NCI-H2107 treated with DMSO at 0.1 percent for 48 hours (cell line): ENCODE results near the gene FGA.
"Not testable (repeated sequence)": the region's sequence is repeated elsewhere in the genome, so short reads cannot be mapped to it uniquely, and the experiment has no call there.

ENCODE experiments used
- DNase-seq: peaks from one replicate; lab custom pipeline; 2025; ENCODE audit not compliant: unreplicated experiment; lab: John Stamatoyannopoulos, UW

Gene FGA

GRCh38 chr4:154608361-154609252, 18.1 kb upstream of the FGA start:
- DNase-seq: no peak

DNA sequence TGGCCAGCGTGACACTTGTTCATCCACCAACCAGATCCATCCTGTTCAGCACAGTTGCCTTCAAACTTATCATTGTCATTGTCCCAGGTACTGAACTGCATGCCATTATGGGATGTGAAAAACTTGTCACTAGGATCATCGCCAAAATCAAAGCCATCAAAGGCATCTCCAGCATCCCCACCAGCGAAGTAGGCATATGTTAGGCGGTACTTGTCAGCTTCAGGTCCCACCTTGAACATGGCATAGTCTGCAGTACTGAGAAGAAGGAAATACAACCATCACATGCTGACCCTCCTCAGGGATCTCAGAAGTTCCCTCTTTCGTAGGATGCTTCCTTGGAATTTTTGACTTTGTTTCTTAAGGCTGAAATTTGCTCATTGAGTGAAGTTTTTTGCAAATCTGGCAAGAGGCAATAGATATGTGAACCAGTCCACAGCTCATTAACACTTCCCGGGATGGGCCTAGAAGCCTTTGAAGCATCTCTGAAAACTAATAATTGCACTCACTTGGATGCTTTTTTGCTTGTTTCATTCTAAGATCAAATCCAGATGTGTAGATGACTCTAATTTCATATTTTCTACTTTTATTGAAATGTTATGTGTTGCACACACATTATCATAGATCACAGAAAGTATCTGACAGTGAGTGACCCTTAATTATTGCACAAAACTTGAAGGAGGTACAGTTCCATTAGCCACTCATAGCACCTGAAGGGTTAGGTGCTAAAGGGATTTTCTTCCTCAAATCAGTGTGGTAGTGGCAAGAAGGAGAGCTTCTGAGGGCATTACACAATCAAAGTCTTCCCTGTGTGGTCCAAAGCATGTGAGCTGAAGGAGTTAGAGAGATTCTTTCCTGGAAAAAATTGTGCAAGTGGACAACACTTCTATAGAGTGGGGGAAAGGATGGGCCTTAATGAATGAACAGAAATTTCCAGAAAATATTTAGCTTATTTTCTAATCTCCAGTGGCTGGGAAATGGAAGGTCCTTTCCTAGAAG, 16.5 kb upstream of the FGA start:
- no peak for DNase-seq

- no peak for DNase-seq
Measured at GRCh38 chr4:154604696-154605200, 14.2 kb upstream of the FGA start.

DNA sequence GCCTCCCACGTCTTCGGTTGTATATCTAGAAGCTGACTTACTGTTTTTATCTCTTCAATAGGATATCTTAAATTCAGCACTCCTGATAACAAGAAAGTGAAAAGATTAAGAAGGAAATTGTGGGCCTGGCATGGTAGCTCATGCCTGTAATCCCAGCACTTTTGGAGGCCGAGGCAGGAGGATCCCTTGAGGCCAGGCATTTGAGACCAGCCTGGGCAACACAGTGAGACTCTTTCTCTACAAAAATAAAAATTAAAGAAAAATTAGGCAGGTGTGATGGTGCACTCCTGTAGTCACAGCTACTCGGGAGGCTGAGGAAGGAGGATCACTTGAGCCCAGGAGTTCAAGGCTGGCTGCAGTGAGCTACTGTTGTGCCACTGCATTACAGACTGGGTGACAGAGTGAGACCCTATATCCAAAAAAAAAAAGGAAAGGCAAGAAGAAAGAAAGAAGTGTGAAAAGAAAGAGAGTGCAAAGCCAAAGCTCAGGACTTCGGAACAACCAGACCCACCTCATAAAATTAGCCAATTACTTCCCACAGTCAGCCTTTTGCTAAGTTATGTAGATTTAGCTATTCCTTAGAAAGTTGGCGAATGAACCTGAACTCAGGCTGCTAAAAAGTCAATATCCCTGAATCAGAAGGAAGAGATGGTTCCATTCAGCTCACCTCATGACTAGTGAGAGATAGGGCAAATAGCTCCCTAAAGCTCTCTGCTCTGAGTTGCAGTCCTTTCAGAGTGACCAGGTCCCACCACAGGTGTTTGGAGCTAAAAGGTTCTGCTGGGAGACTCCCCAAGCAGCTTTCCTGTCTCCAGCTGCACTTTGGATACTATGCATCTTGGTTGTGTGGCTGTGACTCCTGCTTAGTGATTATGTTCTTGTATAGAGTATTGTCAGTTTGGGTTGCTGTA, 12.7 kb upstream of the FGA start:
- DNase-seq: no peak

- no peak for DNase-seq
Measured at GRCh38 chr4:154602404-154603020, 12.0 kb upstream of the FGA start.

DNA sequence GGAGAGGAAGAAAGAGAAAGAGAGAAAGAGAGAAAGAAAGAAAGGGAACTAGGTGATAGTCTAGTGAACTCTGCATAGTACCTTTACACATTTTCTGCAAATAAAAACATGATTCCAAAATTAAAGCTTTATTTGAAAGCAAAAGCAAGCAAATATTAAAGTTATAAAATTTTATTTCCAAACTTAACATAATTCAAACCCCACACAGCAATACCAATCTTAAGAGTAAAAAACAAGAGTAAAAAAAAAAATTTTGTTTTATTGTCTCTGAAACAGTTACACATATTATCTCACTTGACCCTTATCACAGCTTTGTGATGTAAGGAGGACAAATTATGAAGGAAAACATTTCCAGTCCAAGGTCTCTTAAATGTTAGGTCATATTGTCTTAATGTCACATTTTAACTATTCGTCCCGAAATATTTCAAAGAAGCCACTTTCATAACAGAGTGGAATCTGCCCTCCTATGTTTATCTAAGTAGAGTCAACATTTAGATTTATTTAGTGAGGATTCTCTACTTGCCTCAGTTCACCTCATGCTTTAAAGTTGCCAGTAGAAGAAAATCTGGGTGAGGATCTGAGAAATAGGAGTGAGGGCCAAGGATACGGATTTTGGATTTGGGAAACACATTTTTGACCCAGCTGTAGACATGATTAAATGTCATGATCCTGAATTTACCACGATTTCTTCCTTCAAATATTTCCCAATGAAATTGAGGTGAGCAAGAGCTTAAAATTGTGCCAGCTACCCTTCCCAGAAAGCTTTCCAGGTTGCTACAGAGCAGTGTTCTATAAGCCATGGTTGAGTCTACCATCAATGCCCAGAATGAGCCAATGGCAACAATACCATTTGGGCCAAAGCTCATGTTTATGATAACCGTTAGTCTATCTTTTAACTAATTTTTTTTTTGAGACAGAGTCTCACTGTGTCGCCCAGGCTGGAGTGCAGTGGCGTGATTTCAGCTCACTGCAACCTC, 7.5 kb upstream of the FGA start:
- DNase-seq: no peak

DNA sequence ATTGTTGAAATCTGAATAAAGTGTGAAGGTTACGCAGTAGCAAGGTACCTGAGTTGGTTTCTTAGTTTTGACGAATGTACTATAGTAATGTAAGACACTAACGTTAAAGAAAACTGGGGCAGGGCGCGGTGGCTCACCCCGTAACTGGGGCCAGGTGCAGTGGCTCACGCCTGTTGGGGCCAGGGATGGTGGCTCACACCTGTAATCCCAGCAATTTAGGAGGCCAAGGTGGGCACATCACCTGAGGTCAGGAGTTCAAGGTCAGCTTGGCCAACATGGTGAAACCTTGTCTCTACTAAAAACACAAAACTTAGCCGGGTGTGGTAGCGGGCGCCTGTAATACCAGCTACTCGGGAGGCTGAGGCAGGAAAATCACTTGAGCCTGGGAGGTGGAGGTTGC, 6.7 kb upstream of the FGA start:
- DNase-seq: not testable (repeated sequence)

DNA sequence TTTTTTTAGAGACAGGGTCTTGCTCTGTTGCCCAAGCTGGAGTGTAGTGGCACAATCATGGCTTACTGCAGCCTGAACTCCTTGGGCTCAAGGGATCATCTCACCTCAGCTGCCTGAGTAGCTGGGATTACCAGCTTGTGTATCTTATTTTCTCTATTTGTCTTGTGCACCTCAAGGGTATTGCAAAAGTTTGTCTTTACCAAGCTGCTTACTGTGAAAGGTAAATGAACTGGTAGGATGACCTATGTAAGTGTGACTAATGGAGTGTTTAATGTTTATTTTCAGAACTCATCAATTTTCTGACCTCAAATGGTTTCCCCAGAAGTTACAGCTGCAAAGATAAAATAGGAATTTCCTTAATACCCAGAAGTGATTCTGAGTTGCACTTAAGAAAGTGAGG, 5.3 kb upstream of the FGA start:
- no peak for DNase-seq

GRCh38 chr4:154594343-154594742, 3.8 kb upstream of the FGA start:
- DNase-seq: not testable (repeated sequence)

DNA sequence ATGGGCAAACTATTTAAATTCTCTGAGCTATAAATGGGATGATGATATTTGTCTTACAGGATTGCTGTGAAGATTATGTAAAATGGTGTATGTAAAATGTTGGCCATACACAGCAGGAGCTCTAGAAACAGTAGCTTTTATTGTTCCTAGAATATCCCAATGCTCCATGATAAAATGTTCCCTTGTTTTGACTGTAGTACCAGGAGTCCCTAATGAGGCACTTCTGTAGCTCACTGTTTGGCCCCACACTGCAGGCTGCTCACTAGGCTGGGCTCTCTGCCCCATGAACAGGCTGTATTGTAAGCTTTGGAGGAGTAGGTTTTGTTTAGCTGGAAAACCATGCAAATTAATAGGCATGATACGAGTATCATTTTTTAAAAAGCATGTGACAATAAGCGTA, 3.3 kb upstream of the FGA start:
- DNase-seq: no peak

- DNase-seq: no peak
Measured at GRCh38 chr4:154591890-154592289, 1.3 kb upstream of the FGA start.

DNA sequence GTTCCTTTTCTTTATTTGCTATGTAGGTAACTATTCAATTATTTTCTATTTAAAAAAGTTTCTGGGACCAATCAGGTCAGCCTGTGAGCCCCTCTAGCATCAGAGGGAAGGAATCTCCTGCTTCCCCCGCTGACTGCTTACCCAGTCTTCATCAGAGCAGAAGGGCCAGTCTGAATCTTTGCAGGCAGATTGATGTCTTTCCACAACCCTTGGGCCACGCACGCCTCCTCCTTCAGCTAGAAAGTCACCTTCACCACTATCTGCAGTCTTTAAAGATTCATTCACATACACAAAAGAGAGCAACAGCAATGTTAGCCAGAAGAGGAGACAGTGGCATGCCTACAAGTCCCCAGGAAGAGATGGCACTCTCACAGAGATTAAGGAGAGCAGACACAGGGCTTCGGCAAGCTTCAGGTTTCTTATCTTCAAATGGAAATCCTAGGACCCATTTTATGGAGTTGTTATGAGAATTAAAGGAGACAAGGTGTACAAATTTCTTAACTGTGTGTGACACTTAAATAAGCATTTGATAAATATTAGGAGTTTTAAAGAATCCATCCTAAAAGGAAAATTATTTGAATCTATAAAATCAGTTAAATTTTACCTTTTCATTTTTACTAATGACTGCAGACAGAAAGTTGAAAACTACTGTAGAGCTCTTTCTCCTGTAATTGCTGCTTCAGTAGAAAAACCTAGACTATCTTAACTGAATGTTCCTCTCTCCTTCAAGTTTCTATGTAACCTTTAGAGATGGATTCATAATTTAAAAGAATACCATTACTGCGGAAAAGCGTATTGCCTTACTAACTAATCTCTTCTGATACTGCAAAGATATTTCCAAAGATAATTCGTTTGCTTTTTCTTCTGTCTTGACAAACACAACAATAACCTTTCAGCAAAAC, 995 bp downstream of the FGA start:
- DNase-seq: no peak

- DNase-seq: no peak
Measured at GRCh38 chr4:154588198-154588597, 2.3 kb downstream of the FGA start.

GRCh38 chr4:154586296-154587033, 4.1 kb downstream of the FGA start:
- DNase-seq: no peak

- no peak for DNase-seq
Measured at GRCh38 chr4:154585369-154586018, 5.0 kb downstream of the FGA start.

GRCh38 chr4:154584259-154584658, 6.3 kb downstream of the FGA start:
- DNase-seq: no peak

DNA sequence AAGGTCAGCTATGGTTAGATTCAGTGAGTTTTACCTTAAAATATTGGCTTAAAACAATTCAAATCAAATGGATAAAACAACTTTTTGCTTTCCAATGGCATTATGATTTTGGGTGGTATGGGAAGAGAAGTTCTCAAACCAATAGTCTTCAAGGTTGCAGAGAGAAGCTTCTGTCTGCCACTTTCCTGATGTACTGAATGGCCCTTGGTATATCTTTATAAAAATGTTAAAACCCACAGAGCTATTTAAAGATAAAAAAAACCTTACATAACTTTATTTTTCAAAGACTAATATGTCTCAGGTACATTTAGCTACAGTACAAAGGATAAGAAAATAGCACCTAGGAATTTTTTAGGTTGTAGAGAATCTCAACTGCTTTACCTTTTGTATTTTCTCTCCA, 6.9 kb downstream of the FGA start:
- no peak for DNase-seq
